ENCODE data around the gene PPP1R18. TPM values are rescaled to one million over a fixed set of nuclear protein-coding genes. Genes with fewer than 3 reads are reported as not detected.
A peak's percentile ranks its signal among the peaks of the same experiment; 100 is the strongest.

Gene PPP1R18
- total and polyA plus RNA-seq, 9 of the 15 experiments (the other 6 are each of a cell fraction or from before 2014, with no cell fraction given), result 12.0 to 99.2 (median 42.6) TPM

GRCh38 chr6:30722280-30723112 lies 36.1 kb upstream of the PPP1R18 start (continued):
- TF ChIP-seq AFF4 (CRISPR knock-in tag; IDR thresholded peaks at IDR 0.05) (0 out of 2 replicates have a peak, but pooled peaks have one; percentile 54), MCM2 (IDR thresholded peaks at IDR 0.05; ENCODE audit: low read depth) (no peak), BCOR (IDR thresholded peaks at IDR 0.05) (no peak), MAX (CRISPR knock-in tag; IDR thresholded peaks at IDR 0.05) (peak; percentile 39; the same call in 1 of the 2 replicates), ZNF133 (CRISPR knock-in tag; IDR thresholded peaks at IDR 0.05) (no peak), FIP1L1 (IDR thresholded peaks at IDR 0.05; ENCODE audit: low read depth, low read length, poor library complexity, severe bottlenecking) (peak; percentile 39), ZNF511 (CRISPR knock-in tag; IDR thresholded peaks at IDR 0.05) (0 out of 2 replicates have a peak, but pooled peaks have one; percentile 45), E2F8 (IDR thresholded peaks at IDR 0.05; ENCODE audit: low read depth, partially characterized antibody) (peak; percentile 31), BCL6 (CRISPR knock-in tag; IDR thresholded peaks at IDR 0.05) (no peak), ARID1B (IDR thresholded peaks at IDR 0.05) (peak; percentile 26), ILF3 (IDR thresholded peaks at IDR 0.05; ENCODE audit: borderline replicate concordance) (no peak), PREB (CRISPR knock-in tag; IDR thresholded peaks at IDR 0.05) (no peak), MEIS2 (IDR thresholded peaks at IDR 0.05; ENCODE audit: partially characterized antibody) (peak; percentile 68), RBM17 (IDR thresholded peaks at IDR 0.05; ENCODE audit: borderline replicate concordance, low read depth, low read length) (no peak), ZNF143 (CRISPR knock-in tag; IDR thresholded peaks at IDR 0.05) (no peak), NKRF (IDR thresholded peaks at IDR 0.05; ENCODE audit: borderline replicate concordance) (peak; percentile 66)
